ENCODE data around the gene LSR.

DNA sequence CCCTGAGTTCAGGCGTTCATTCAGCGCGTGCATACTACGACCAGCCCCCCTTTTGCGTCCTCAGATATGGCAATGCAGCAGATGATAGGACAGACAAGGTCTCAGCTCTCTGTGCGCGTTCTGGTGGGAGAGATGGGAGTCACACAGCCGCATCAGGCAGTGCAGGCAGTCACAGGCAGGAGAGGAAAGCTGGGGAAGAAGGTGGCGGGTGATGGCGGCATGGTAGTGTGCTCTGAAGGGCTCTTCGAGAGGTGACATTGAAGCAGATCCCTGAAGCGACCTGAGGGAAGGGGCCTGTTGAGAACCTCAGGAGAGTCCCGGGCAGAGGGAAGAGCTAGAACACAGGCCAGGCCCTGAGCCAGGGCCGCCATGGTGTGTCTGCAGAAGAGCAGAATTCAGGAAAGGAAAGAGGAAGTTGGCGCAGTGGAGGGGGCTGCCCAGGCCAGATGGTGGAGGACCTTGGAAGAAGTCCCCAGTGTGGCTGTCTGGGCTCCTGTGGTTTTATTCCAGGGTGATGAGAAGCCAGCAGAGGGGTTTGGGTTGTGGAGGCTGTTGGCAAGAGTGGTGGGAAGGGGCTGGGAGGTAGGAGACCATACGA is 23.4 kb downstream of the LSR start:
- TF ChIP-seq CTCF (IDR thresholded peaks at IDR 0.05; ENCODE audit: low read length): no peak
- TF ChIP-seq EZH2 (IDR thresholded peaks at IDR 0.05; ENCODE audit: borderline replicate concordance, low read length): no peak
